Measurements from ENCODE around the gene CDH23.

Gene CDH23

DNA sequence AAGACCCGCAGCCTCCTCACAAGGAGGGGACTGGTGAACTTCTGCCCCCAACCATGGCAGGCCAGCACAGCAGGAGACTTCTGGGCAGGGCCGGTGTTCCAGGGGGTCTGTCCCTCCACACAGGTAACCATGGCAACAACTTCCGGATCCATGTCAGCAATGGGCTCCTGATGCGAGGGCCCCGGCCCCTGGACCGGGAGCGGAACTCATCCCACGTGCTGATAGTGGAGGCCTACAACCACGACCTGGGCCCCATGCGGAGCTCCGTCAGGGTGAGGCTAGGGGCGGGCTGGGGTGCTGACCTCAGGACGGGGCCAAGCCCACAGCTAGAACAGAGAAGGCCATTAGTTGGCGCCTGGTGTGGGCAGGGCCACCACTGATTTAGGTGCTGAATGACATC is 328.5 kb downstream of the CDH23 start:
- no peak for DNase-seq (ENCODE audit: low read depth)

DNA sequence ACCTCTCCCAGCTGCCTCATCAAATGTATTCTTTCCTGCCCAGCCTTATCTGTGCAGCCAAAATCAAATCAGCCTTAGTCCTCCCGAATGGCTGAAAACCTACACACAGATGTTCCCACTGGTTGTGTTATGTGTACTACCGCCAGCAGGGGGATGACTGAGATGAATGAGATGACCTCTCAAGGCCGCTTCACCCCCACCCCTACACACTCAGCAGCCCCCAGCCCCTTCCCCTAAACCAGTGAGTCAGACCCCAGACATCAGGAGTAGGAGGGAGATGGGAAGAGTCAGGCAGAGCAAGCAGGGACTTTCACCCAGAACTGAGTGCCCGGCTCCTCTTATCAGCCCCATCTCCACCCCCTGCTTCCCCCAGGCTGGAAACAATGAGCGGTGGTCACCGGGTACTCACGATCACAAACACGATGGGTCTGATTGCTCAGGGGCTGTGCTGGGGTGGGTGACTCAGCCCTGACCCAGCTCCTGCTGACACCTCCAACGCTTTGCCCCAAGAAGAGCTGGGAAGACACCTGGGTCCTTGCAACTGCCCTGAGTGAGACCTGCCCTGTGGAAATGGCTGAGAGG is 329.4 kb downstream of the CDH23 start:
- DNase-seq (ENCODE audit: low read depth) = peak; percentile 71

DNA sequence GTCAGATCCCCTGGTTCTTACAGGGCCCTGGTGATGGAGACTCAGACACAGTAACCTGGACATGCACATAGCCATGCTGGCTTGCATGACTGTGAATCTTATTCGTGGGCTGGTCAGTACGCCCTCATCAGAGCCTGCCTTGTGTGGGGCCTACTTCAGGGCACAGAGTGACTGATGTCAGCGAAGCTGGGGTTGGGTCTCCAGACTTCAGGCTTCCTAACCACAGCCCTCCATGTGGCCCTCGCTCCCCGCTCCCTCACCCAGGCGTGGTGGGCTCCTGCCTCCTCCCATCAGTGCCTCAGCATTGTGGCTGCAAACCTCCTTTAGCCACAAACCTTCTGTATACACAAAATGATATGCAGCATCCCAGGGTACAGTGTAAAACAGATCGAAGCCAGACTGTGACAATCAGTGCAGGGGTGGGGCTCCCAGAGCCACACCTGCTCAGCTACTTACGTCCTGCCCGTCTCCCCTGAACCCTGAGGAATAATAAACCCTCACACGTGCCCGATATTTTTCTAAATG is 329.9 kb downstream of the CDH23 start:
- DNase-seq (ENCODE audit: low read depth) = no peak

GRCh38 chr10:71727105-71727737 is 330.5 kb downstream of the CDH23 start:
- peak; percentile 44 for DNase-seq (ENCODE audit: low read depth)

DNA sequence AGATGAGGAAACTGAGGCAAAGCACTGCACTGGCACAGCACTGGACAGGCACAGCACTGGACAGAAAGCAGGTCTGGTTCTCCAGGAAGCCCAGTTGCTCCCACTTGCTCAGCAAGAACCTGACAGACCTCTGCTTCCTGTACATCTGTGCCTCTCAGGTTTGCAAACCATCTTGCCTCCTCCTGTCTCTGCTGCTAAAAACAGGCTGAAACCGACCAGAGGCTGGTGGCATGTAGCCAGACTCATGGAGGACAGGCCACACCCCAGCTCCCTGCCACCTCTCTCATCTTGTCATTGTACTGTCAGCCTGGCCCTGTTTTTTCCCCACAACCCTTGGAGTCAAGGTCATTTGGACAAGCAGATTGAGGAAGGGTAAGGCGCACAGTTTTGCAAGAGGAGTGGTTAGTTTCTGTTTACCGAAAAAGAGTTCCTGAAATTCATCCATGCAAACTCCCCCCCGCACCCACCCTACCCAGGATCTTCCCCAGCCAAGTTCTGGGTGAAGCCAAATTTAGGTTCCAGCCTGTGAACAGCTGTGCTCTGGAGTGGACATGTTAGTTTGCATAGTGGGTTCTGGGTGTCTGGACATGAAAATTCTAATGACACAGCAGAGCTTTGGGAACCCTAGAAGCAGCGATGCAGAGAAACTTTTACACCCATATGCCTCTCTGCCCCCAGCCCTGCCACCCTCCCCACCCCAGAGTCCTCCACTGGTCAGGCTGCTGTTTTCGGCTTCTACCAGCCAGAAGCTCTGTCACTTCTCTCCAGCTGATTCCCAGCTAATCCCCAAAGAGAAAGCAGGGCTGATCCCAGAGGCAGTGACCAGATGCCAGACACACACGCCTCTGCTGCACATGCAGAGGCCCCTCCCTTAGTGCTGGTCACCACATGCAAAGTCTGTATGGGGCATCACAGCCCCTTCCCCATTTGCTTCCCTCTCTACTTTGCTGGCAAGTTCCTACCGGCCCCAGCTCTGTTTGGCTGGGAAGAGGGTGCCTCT is 331.3 kb downstream of the CDH23 start:
- DNase-seq (ENCODE audit: low read depth) = peak; percentile 43

GRCh38 chr10:71729161-71729636 is 332.5 kb downstream of the CDH23 start:
- DNase-seq (ENCODE audit: low read depth) = no peak

GRCh38 chr10:71731791-71732190 is 335.1 kb downstream of the CDH23 start:
- DNase-seq (ENCODE audit: low read depth) = no peak

DNA sequence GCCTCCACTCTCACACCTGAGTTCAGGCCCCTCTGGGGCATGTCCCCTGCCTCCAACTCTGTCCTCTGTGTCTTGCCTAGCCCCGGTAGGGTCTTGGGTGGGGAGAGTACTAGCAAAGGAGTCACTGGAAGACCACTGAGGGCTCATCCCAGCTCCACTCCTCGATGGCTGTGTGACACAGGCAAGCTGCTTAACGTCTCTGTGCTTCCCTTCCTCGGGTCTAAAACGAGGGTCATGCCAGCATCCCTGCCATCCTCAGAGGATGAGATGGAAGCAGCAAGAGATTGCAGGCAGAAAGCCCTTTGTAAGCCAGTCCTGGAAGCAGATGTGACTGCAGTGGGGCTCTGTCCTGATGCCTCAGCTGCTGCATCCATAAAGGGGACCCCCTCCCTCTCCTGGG is 338.1 kb downstream of the CDH23 start:
- no peak for DNase-seq (ENCODE audit: low read depth)

DNA sequence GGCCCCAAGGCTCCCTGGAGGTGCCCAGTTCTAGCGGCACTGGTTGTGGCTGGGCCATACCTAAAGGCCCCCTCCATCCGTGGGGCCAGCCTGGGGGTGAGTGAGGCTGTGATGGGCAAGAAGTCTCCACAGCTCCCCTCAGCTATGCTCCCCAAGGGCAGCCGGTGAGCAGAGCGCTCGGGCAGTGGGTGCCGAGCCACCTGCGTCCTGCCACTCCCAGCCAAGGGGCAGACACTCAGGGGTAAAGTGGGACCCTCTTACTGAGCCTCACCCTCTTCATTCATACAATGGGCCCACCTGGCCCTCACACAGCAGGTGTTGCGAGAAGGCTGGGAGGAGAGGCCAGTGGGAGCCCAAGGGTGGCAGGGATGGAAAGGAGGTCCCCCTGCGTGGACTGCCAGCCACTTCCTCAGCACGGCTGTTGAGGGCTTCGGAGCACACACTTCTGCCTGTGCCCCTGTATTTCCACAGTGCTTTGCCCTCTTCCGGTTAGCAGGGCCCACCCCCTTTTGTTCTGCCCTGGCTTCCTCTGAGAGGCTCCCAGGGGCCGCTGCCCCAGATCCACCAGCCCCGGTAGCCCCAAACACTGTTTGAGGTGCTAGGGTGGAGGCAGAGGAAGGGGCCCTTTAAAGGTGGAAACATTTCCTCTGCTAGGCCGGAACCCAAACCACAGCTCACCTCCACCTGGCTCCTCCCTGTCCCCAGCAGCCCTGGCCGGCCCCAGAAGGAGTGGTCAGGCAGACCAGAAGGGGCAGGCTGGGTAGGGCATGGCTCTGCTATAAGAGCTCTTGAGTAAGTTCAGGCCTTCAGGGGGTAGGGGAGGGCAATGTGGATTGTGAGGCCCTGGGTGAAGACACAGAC is 339.2 kb downstream of the CDH23 start:
- no peak for DNase-seq (ENCODE audit: low read depth)

DNA sequence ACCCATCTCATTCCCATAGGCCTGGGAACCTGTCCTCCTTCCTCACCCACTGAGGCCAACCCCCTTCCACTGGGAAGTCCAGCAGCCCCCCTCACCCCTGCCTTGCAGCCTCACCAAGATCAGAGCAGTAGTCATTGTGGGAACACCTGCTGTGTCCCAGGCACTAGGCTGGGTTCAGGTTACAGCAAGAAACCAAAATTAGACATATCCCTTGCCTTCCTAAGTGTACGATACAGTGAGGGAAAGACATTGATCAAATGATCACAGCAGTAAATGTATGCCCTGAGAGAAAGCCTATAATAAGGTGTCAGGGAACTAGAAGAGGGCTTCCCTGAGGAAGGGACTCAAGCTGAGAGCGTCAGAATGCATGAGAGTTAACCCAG is 339.8 kb downstream of the CDH23 start:
- no peak for DNase-seq (ENCODE audit: low read depth)

DNA sequence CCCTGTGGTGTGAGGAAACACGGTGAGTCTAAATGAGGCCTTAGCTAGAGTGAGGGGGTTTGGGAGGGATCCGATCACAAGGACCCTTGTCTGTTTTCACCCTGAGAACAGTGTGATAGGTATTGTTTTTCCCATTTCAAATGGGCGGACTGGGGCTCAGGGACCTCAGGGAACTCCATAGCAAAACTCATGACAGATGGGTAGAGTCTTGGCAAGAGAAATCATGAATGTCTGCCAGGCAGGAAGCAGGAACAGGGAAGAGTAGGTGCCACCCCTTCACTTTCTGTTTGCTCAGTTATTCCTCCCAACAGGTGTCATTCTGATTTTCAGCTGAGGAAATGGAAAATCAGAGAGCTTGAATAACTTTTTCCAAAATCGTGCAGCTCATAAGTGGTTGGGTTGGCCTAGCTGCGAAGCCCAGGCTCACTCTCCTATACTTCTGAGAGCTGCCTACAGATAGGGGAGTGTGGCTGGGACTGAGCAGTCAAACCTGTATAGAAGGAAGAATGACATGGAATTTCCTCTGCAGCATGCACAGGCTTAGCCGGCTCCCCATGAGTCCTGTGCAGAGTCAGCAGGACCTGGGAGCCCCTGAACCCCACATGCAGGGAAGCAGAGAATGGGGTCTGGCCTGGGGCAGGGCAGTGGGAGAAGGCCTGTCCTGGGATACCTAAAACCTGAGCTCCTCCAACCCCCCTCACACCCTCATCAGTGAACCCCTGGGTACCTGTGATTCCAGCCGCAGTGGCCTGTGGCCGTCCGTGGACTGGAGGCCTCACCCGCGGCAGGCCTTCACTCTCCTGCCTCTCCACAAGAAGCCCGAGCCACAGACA is 340.5 kb downstream of the CDH23 start:
- no peak for DNase-seq (ENCODE audit: low read depth)

DNA sequence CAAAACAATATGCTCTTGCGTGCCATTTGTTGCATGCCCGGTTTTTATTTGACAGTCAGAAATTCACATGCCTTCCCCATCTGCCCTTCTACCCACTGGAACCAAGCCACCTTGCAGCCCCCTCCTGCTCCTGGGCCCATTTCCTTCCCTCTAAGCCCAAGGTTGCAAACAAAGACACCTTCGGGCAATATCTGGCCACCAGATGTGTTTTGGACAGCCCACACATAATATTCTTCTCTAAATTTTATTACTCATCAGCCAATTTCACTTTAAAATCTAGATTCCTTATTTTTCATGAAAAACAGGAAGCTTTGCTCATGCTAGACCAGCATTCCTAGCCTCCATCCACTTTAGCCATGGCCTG is 341.1 kb downstream of the CDH23 start:
- no peak for DNase-seq (ENCODE audit: low read depth)

GRCh38 chr10:71739358-71739900 is 342.7 kb downstream of the CDH23 start:
- no peak for DNase-seq (ENCODE audit: low read depth)

GRCh38 chr10:71740069-71740653 is 343.4 kb downstream of the CDH23 start:
- no peak for DNase-seq (ENCODE audit: low read depth)

GRCh38 chr10:71741029-71741428 is 344.3 kb downstream of the CDH23 start:
- DNase-seq (ENCODE audit: low read depth) = no peak

GRCh38 chr10:71741671-71742070 is 345.0 kb downstream of the CDH23 start:
- no peak for DNase-seq (ENCODE audit: low read depth)

DNA sequence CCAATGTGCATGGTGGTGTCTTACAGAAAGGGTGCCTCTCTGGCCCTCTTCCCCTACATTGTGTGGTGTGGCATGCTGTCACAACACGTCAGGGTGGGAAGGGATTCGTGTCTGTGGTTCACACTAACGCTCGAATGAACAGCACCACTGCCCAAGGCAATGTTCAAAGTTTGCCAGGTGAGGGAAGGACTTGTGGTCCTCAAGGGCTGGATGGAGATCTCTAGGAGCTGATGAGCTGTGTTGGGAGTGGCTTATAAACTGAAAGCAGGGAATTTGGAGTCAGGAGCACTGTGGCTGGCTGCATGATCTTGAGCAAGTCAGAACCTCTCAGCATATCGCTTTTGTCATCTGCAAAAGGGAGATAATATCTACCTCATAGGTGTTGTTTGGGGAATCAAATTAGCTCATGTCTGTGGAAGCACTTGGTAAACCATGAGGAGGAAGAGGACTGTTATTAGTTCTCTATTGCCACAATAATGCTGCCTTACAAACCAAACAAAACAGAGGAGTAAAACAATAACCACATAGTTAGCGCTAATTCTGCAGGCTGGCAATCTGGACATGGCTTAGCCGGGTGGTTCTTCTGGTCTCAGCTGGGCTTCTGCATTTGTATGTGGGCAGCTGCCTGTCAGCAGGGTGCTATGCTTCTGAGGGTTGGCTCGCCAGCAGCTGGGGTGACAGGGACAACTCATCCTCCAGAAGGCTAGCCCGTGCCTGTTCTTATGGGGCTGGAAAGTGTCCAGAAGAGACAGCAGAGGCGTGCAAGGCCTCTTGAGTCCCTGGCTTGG is 345.8 kb downstream of the CDH23 start:
- DNase-seq (ENCODE audit: low read depth) = no peak

- DNase-seq (ENCODE audit: low read depth) = no peak
Observed at GRCh38 chr10:71743089-71743838, 346.5 kb downstream of the CDH23 start.

DNA sequence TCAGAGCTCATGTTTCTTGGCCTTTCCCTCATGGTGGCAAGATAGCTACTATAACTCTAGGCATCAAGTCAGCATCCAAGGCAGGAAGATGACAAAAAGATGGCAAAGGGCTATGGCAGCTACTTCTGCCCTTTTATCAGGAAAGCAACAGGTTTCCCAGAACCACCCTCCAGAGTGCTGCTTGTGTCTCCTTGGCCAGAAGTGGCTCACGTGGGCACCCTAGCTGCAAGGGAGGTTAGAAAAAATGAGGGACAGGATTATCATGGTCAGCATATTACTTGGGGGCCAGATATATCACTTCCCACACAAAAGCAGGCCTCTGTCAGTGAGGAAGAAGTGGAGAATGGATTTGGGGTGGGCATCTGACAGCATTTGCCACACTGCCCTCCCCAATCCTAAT is 347.1 kb downstream of the CDH23 start:
- DNase-seq (ENCODE audit: low read depth) = no peak

All from activated T-helper 9 cell treated with anti-CD3 and anti-CD28 coated beads, Interleukin-2, amount 50 U/mL, for 16 hours (primary cell).